DMS53 treated with DMSO at 0.1 percent for 48 hours (cell line): ENCODE results near the gene LCMT1.
"Not testable (repeated sequence)": the region's sequence is repeated elsewhere in the genome, so short reads cannot be mapped to it uniquely, and the experiment has no call there.

Source experiments
- DNase-seq: peaks from one replicate; lab custom pipeline; 2025; ENCODE audit not compliant: unreplicated experiment; lab: John Stamatoyannopoulos, UW

The LCMT1 gene

GRCh38 chr16:25111403-25112166 is at the start of gene LCMT1:
TSS of gene LCMT1 (plus strand) at chr16:25111742. CDS start at chr16:25111884, 142 bp downstream.
- DNase-seq: peak; percentile 96

DNA sequence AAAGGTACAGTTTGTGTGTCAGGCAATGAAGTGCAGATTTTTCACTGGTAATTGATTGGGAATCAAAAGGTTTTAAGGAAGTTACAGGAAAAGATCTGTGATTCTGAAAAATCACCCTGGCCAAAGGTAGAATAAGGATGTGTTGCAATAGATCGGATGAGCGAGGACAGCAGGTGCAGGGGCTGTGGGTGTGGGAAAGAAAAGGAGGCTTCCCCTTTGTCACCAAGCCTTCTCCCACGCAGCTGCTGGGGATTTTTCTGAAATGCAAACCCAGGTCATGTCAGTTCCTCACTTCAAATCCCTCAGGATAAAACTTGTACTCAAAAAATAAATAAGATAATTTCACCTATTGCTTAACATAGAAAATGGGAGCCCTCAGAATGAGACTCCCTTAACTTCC is 48.4 kb upstream of the LCMT1 start:
- DNase-seq: no peak

- DNase-seq: no peak
Measured at GRCh38 chr16:25063865-25064264, 47.7 kb upstream of the LCMT1 start.

DNA sequence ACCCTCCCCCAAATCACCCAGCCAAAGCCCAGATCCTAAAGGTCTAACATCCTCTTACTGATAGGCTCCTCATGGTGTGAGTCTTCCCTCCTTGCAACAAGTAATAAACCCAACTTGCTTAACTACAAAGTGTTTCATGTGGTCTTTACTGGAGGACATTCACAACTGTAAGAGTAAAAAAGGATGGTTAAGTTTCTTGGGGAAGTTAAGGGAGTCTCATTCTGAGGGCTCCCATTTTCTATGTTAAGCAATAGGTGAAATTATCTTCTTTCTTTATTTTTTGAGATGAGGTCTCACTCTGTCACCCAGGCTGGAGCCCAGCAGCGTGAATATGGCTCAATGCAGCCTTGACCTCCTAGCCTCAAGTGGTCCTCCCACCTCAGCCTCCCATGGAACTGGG is 47.3 kb upstream of the LCMT1 start:
- not testable (repeated sequence) for DNase-seq

- DNase-seq: no peak
Measured at GRCh38 chr16:25064937-25065336, 46.6 kb upstream of the LCMT1 start.

- no peak for DNase-seq
Measured at GRCh38 chr16:25065899-25066298, 45.6 kb upstream of the LCMT1 start.

GRCh38 chr16:25066426-25066746 is 45.2 kb upstream of the LCMT1 start:
- no peak for DNase-seq

DNA sequence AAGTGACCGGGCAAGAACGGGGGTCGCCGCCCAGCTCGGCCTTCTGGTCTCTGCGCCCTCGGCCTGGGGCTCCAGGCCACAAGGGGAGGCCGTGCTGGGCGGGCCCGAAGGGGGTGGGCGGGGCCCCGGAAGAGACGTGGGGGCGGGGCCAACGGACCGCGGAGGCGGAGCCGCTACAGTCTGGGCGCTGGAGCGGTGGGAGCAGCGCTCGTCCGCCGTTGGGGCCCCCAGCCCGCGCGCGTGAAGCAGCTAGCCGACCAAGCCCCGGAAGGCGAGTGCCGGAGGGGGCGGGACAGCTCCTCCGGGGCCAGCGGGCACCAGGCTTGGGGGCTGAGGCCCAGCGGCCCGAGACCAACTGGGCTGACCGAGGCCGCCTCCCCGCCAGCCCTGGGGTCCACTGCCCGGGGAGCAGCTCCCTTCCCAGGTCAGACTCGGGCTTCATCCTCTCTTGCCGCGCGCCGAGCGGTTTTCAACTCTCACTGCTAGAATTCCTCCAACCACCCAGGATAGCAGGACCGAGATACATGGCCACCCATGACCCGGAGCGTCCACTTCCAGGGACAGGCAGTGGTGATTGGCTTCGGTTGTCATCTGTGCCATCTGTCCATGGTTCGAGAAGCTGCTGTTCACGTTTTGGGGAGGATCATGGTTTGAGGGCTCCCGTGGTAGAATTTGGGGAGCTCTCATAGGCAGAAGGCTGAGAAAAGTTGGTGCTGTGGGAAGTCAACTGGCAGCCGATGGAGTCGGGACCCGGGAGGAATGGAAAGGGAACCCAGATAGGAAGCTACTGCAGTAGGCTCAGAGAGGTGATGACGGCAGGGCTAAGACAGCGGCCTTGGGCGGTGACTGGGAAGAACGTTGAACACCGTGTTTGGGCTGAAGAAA is 44.6 kb upstream of the LCMT1 start:
- DNase-seq: peak; percentile 28

- DNase-seq: no peak
Measured at GRCh38 chr16:25073854-25074253, 37.7 kb upstream of the LCMT1 start.

GRCh38 chr16:25078386-25078978 is 33.1 kb upstream of the LCMT1 start:
- no peak for DNase-seq

GRCh38 chr16:25079637-25080378 is 31.7 kb upstream of the LCMT1 start:
- DNase-seq: no peak

DNA sequence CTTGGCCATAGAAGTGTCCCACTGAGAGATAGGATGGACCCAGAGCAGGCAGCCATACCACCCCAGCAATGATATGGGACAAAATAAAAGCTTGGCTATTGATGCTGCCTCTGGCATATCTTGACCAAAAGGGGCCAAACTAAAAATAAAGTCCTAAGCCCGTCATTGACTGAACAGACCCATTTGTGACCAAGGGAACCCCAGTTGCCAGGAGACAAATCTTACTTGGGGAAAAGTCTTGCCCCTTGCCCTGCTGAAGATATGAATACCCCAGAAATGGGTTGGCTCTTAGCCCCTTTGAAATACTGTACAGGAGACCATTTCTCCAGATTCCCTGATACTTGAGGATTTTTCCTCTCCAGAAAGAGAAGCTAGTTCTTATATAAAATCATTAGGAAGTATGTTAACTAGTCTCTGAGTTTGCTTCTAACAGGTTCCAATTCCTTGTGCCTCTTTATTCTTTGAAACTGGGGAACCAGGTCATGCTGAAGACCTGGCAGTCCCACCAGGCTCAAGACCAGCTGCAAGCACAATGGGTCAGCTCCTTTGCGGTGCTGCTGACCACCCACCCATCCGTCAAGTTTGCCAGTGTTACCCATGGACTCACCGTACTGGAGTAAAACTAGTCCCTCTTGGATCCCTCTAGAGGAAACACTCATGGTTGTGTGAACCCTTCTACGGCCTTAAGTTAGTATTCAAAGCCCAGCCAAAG is 31.0 kb upstream of the LCMT1 start:
- DNase-seq: no peak

GRCh38 chr16:25081702-25082101 is 29.8 kb upstream of the LCMT1 start:
- DNase-seq: no peak

DNA sequence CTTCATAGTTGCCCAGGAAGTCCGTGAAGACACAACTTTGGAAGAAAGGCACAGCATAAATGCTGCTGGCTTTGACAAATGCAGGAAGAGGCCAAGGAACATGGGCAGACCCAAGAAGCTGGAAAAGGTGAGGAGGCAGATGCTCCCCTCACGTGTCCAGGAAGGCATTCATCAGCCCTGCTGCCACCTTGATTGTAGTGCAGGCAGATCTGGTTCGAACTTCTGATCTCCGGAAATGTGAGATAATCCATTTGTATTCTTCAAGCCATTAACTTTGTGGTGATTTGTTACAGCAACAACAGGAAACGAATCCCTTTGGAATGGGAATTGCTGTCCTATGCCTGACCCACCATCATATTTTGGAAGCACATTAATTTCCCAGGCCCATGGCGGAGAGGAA is 28.5 kb upstream of the LCMT1 start:
- no peak for DNase-seq

- DNase-seq: no peak
Measured at GRCh38 chr16:25083701-25084100, 27.8 kb upstream of the LCMT1 start.

DNA sequence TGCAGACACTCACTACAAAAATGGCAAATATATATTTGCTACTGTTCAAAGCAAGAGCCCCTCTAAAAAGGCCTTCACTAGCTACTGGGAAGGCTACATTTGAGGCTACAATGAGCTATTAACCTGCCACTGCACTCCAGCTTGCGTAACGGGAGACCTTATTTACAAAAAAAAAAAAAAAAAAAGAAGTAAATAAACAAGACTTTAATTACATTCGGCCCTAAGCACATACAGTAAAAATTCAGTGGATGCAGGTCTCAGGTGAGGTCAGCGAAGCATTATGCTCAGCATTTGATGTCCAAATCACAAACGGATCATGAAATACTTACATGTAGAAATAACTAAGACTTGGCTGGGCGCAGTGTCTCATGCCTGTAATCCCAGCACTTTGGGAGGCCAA is 26.7 kb upstream of the LCMT1 start:
- DNase-seq: no peak

DNA sequence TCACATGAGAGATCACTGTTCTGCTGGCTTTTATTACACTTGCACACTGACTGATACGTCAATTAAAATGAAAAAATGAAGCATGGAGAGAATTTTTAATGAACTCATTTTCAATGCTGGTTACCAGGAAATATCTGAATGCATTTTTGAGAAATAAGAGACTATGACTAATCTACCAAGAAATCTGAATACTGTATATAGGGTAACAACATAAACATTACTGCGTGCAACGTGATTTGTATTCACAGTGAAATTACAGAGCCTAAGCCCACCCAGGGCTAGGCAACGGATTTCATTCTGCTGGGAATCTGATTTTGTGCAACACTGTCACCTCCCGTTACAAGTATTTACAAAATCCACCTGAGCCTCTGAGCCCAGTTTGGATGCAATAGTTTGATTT is 23.8 kb upstream of the LCMT1 start:
- DNase-seq: no peak

- no peak for DNase-seq
Measured at GRCh38 chr16:25089351-25089750, 22.2 kb upstream of the LCMT1 start.

GRCh38 chr16:25092441-25092840 is 19.1 kb upstream of the LCMT1 start:
- no peak for DNase-seq

- no peak for DNase-seq
Measured at GRCh38 chr16:25093208-25094061, 18.1 kb upstream of the LCMT1 start.
